Measurements from ENCODE around the gene TENM4. TPM values are rescaled to one million over a fixed set of nuclear protein-coding genes. Genes with fewer than 3 reads are reported as not detected.
A peak's percentile ranks its signal among the peaks of the same experiment; 100 is the strongest.
"Not testable (repeated sequence)": the region's sequence is repeated elsewhere in the genome, so short reads cannot be mapped to it uniquely, and the experiment has no call there.

TENM4 gene
- total RNA-seq, 1 donor from 2014 or later = 5.1 TPM

- Histone ChIP-seq H3K9me3 (ENCODE audit: low read depth) (no peaks in the 10 kb centered on the region), H3K27ac (no peak overlapping the region), H2AFZ (replicated peaks) (no peak overlapping the region), H3K27me3 (no peaks in the 10 kb centered on the region), H3K4me3 (no peak overlapping the region), H3K36me3 (no peaks in the 10 kb centered on the region), H3K4me2 (no peak overlapping the region), H3K4me1 (peaks cover 21% of the 10 kb centered on the region), H3K9ac (no peak overlapping the region), H4K20me1 (ENCODE audit: low read depth) (no peaks in the 10 kb centered on the region), H3K79me2 (ENCODE audit: low read depth) (no peaks in the 10 kb centered on the region), H3F3A (ENCODE audit: low read depth) (peaks cover 14% of the 10 kb centered on the region)
- H3K27me3 Mint-ChIP-seq (ENCODE audit: insufficient read depth, low read depth) = peaks cover 6% of the 10 kb centered on the region
- peaks cover 30% of the 10 kb centered on the region for H3K4me1 Mint-ChIP-seq
- H3K27ac Mint-ChIP-seq = no peak overlapping the region
- peaks cover 9% of the 10 kb centered on the region for H3K9me3 Mint-ChIP-seq
- peaks cover 5% of the 10 kb centered on the region for H3K36me3 Mint-ChIP-seq
- no peak overlapping the region for H3K4me3 Mint-ChIP-seq
- TF ChIP-seq EZH2 (IDR thresholded peaks at IDR 0.05) = no peak
- no peak for TF ChIP-seq CTCF (IDR thresholded peaks at IDR 0.05)
- no peak for TF ChIP-seq EZH2phosphoT487 (IDR thresholded peaks at IDR 0.05)
- peak; percentile 11 for DNase-seq (ENCODE audit: low spot score)
These were observed 213.5 kb downstream of the TENM4 start for GRCh38 chr11:79227308-79227707.

- no peak overlapping the region for H3K9ac ChIP-seq
- H3K9me3 ChIP-seq (ENCODE audit: low read depth) = no peaks in the 10 kb centered on the region
- no peak overlapping the region for H3K4me3 Mint-ChIP-seq
- H3K27ac Mint-ChIP-seq = peak overlapping the region; percentile 81
- peaks cover 21% of the 10 kb centered on the region for H3K4me1 ChIP-seq
- peaks cover 38% of the 10 kb centered on the region for H3K4me1 Mint-ChIP-seq
- DNase-seq (ENCODE audit: low spot score) = no peak
- peaks cover 14% of the 10 kb centered on the region for H3F3A ChIP-seq (ENCODE audit: low read depth)
- no peak overlapping the region for H3K27ac ChIP-seq
- H3K4me3 ChIP-seq = no peak overlapping the region
- TF ChIP-seq CTCF (IDR thresholded peaks at IDR 0.05) = no peak
- no peak for TF ChIP-seq EZH2phosphoT487 (IDR thresholded peaks at IDR 0.05)
- no peak for TF ChIP-seq EZH2 (IDR thresholded peaks at IDR 0.05)
- no peaks in the 10 kb centered on the region for H4K20me1 ChIP-seq (ENCODE audit: low read depth)
- no peak overlapping the region for H3K4me2 ChIP-seq
- no peak overlapping the region for H2AFZ ChIP-seq (replicated peaks)
- peaks cover 9% of the 10 kb centered on the region for H3K9me3 Mint-ChIP-seq
- H3K79me2 ChIP-seq (ENCODE audit: low read depth) = no peaks in the 10 kb centered on the region
- peaks cover 9% of the 10 kb centered on the region for H3K36me3 Mint-ChIP-seq
- H3K27me3 Mint-ChIP-seq (ENCODE audit: insufficient read depth, low read depth) = peaks cover 6% of the 10 kb centered on the region
- H3K36me3 ChIP-seq = no peaks in the 10 kb centered on the region
- H3K27me3 ChIP-seq = no peaks in the 10 kb centered on the region
These were observed 214.7 kb downstream of the TENM4 start for GRCh38 chr11:79226126-79226525.

GRCh38 chr11:79222163-79222562 lies 218.7 kb downstream of the TENM4 start:
- H3K36me3 ChIP-seq; H2AFZ ChIP-seq (replicated peaks); H3K27ac ChIP-seq; H3K79me2 ChIP-seq (ENCODE audit: low read depth); H3K4me2 ChIP-seq; H3K9me3 Mint-ChIP-seq; H3K27ac Mint-ChIP-seq; DNase-seq (ENCODE audit: low spot score); H3K9me3 ChIP-seq (ENCODE audit: low read depth); H3K4me3 Mint-ChIP-seq; H3F3A ChIP-seq (ENCODE audit: low read depth); H3K27me3 Mint-ChIP-seq (ENCODE audit: insufficient read depth, low read depth); H3K27me3 ChIP-seq; H3K9ac ChIP-seq; H4K20me1 ChIP-seq (ENCODE audit: low read depth); H3K4me3 ChIP-seq: not testable (repeated sequence)
- Mint-ChIP-seq H3K4me1 (peaks cover 21% of the 10 kb centered on the region), H3K36me3 (peaks cover 15% of the 10 kb centered on the region)
- H3K4me1 ChIP-seq = peaks cover 13% of the 10 kb centered on the region

GRCh38 chr11:79221444-79222130 lies 219.2 kb downstream of the TENM4 start:
- H3K9ac ChIP-seq = no peak overlapping the region

More at GRCh38 chr11:79221444-79222130, 219.2 kb downstream of the TENM4 start:
- Mint-ChIP-seq H3K36me3 (peaks cover 15% of the 10 kb centered on the region), H3K27me3 (ENCODE audit: insufficient read depth, low read depth) (peaks cover 6% of the 10 kb centered on the region), H3K4me1 (peaks cover 15% of the 10 kb centered on the region), H3K4me3 (no peak overlapping the region), H3K9me3 (peaks cover 9% of the 10 kb centered on the region), H3K27ac (no peak overlapping the region)
- TF ChIP-seq EZH2 (IDR thresholded peaks at IDR 0.05) (no peak), EZH2phosphoT487 (IDR thresholded peaks at IDR 0.05) (no peak), CTCF (IDR thresholded peaks at IDR 0.05) (no peak)
- Histone ChIP-seq H3K9me3 (ENCODE audit: low read depth) (no peaks in the 10 kb centered on the region), H3K27me3 (no peaks in the 10 kb centered on the region), H3K4me3 (no peak overlapping the region), H3K36me3 (no peaks in the 10 kb centered on the region), H3K4me1 (peaks cover 8% of the 10 kb centered on the region), H3K79me2 (ENCODE audit: low read depth) (no peaks in the 10 kb centered on the region), H3F3A (ENCODE audit: low read depth) (peaks cover 5% of the 10 kb centered on the region), H3K27ac (no peak overlapping the region), H2AFZ (replicated peaks) (no peak overlapping the region), H3K4me2 (no peak overlapping the region), H4K20me1 (ENCODE audit: low read depth) (no peaks in the 10 kb centered on the region)
- no peak for DNase-seq (ENCODE audit: low spot score)

Measured in neural progenitor cell (in vitro differentiated cells).